K562 (cell line): Measurements from ENCODE around the gene SNUPN. TPM values are rescaled to one million over a fixed set of nuclear protein-coding genes. Genes with fewer than 3 reads are reported as not detected.

Experiments
- ARHGAP35 ChIP-seq: fragments of 450-650 bp; IDR thresholded peaks from 2 replicates; pipeline ENCODE4 v1.6.1; 2018; ENCODE audit not compliant: partially characterized antibody
- CBFA2T2 ChIP-seq: fragments of 450-650 bp; conservative IDR thresholded peaks from 2 replicates; pipeline ENCODE4 v1.6.1; 2017; ENCODE audit warnings: mild to moderate bottlenecking
- CBX3 ChIP-seq, 2 experiments: IDR thresholded peaks; 1 replicate in 1 of 2; 2 replicates in 1 of 2; pipeline ENCODE4 v1.6.1; 2012; ENCODE audit warnings: inconsistent platforms in 2 of 2, low read length in 2 of 2, borderline replicate concordance in 1 of 2, control low read depth in 1 of 2
- CCAR2 ChIP-seq: fragments of 200-400 bp; formaldehyde crosslinking; IDR thresholded peaks from 2 replicates; pipeline ENCODE4 v1.6.1; 2017; ENCODE audit warnings: mild to moderate bottlenecking, low read depth, low read length
- COPS2 ChIP-seq: fragments of 450-650 bp; conservative IDR thresholded peaks from 2 replicates; pipeline ENCODE4 v1.6.1; 2016; ENCODE audit warnings: mild to moderate bottlenecking, moderate library complexity
- ELF1 ChIP-seq: fragments of 200-800 bp; sonication (Bioruptor generic); IDR thresholded peaks from 2 replicates; pipeline ENCODE4 v1.6.1; 2016; ENCODE audit warnings: missing genetic modification characterization, missing compliant biosample characterization
- FOXK2 ChIP-seq, 2 experiments: fragments of 450-650 bp; IDR thresholded peaks in 1 of 2; conservative IDR thresholded peaks in 1 of 2; 2 replicates each; pipeline ENCODE4 v1.6.1; 2016; ENCODE audit warnings: low read depth in 2 of 2, mild to moderate bottlenecking in 1 of 2
- FOXP1 ChIP-seq: sonication (generic); formaldehyde crosslinking; IDR thresholded peaks from 2 replicates; pipeline ENCODE4 v1.8.0; 2022; ENCODE audit warnings: mild to moderate bottlenecking, missing genetic modification reagents
- KAT8 ChIP-seq: fragments of 450-650 bp; IDR thresholded peaks from 2 replicates; pipeline ENCODE4 v1.6.1; 2016; ENCODE audit warnings: low read depth, mild to moderate bottlenecking
- PCBP1 ChIP-seq: fragments of 200-400 bp; formaldehyde crosslinking; IDR thresholded peaks from 2 replicates; pipeline ENCODE4 v1.6.1; 2018; ENCODE audit warnings: mild to moderate bottlenecking, low read depth, low read length; ENCODE audit not compliant: poor library complexity, severe bottlenecking
- SMARCC2 ChIP-seq: fragments of 450-650 bp; IDR thresholded peaks from 2 replicates; pipeline ENCODE4 v1.6.1; 2017; ENCODE audit warnings: antibody characterized with exemption, moderate library complexity, mild to moderate bottlenecking, low read depth
- TEAD2 ChIP-seq: fragments of 450-650 bp; IDR thresholded peaks from 2 replicates; pipeline ENCODE4 v1.6.1; 2016; ENCODE audit warnings: missing genetic modification characterization, control low read depth, missing compliant biosample characterization
- ZKSCAN8 ChIP-seq: fragments of 200-800 bp; sonication (Bioruptor generic); IDR thresholded peaks from 2 replicates; pipeline ENCODE4 v1.6.1; 2016; ENCODE audit warnings: missing genetic modification characterization, missing compliant biosample characterization
- ZNF780A ChIP-seq: fragments of 250-450 bp; sonication (Bioruptor Pico); IDR thresholded peaks from 2 replicates; pipeline ENCODE4 v1.5.0; 2021; ENCODE audit warnings: mild to moderate bottlenecking
- polyA plus RNA-seq, 8 experiments: library from polyadenylated mRNA; depleted of rRNA in 4 of 8; stranded (reverse) in 5 of 8; unstranded in 3 of 8; fragments of >200 nt; fragmentation: Nextera tagmentation in 2 of 8; fragmentation: Illumina TruSeq in 1 of 8; extraction: Ambion mirVana in 2 of 8; extraction: Trizol in 1 of 8; gene quantifications; 2 replicates each; pipeline versions ENCODE4 v1.2.1 to v1.2.3, GENCODE V29; 2011 to 2014; ENCODE audit warnings: inconsistent platforms in 1 of 8, missing spikeins in 1 of 8
- total RNA-seq, 7 experiments: library from RNA; depleted of rRNA in 6 of 7; stranded (reverse); fragments of >200 nt in 6 of 7; fragmentation: Illumina TruSeq in 2 of 7; extraction: Trizol in 2 of 7; gene quantifications; 2 replicates each; pipeline versions ENCODE4 v1.2.1 to v1.2.3, GENCODE V29; 2011 to 2021; ENCODE audit warnings: low replicate concordance in 1 of 7
- TF ChIP-seq, protein P1 (sequence below): fragments of 450-650 bp; IDR thresholded peaks from 2 replicates; pipeline ENCODE4 v1.7.1; 2018; ENCODE audit warnings: mild to moderate bottlenecking, low read depth; ENCODE audit not compliant: partially characterized antibody
- TF ChIP-seq, protein P2 (sequence below): fragments of 250-450 bp; sonication (Bioruptor Pico); IDR thresholded peaks from 2 replicates; pipeline ENCODE4 v1.4.0; 2020; ENCODE audit warnings: mild to moderate bottlenecking, moderate library complexity
- TF ChIP-seq, protein P3 (sequence below): fragments of 450-650 bp; IDR thresholded peaks from 2 replicates; pipeline ENCODE4 v1.6.1; 2017; ENCODE audit warnings: antibody characterized with exemption
- TF ChIP-seq, protein P4 (sequence below): fragments of 450-650 bp; conservative IDR thresholded peaks from 2 replicates; pipeline ENCODE4 v1.6.1; 2016; ENCODE audit warnings: missing genetic modification characterization, low read depth, mild to moderate bottlenecking, missing compliant biosample characterization, moderate library complexity

The SNUPN gene
- total and polyA plus RNA-seq, 9 of the 15 experiments (the other 6 are each of a cell fraction or from before 2014, with no cell fraction given), result 32.2 to 78.3 (median 40.0) TPM

DNA sequence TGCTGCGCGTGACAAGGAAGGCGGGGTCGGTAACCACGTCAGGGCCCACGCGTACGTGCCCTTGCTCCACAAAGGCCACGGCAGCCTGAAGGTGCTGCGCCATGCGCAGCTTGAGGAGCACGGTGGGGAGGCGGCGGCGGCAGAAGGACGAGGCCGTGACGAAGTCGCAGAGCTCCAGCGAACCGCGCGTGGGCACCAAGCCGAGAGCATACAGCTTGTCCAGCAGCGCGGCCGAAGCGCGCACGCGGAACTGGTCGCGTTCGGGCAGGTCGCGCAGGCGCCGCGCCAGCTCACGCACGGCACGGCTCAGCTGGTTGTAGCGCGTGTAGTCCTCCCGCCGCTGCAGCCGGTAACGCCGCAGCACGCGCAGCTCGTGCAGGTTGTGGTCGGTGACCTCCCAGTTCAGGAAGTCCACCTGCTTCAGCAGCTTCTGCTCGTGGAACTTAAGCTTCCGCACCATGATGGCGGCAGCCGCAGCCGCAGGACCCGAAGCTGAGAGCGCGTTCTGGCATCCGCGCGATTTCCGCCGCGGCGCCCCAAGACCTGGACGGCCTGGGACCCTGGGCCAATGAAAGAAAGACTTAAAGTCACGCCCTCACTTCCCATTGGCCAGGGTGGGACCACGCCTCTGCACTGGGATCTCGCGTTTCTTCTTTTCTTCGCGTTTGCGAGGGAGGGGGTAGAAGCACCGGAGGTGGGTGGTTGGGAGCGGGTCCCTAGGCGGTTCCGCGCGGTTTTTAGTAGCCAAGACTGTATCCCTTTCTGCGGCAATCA, 14.4 kb upstream of the SNUPN start, which contains the start of gene IMP3 (continued):
- TF ChIP-seq, protein P1, sequence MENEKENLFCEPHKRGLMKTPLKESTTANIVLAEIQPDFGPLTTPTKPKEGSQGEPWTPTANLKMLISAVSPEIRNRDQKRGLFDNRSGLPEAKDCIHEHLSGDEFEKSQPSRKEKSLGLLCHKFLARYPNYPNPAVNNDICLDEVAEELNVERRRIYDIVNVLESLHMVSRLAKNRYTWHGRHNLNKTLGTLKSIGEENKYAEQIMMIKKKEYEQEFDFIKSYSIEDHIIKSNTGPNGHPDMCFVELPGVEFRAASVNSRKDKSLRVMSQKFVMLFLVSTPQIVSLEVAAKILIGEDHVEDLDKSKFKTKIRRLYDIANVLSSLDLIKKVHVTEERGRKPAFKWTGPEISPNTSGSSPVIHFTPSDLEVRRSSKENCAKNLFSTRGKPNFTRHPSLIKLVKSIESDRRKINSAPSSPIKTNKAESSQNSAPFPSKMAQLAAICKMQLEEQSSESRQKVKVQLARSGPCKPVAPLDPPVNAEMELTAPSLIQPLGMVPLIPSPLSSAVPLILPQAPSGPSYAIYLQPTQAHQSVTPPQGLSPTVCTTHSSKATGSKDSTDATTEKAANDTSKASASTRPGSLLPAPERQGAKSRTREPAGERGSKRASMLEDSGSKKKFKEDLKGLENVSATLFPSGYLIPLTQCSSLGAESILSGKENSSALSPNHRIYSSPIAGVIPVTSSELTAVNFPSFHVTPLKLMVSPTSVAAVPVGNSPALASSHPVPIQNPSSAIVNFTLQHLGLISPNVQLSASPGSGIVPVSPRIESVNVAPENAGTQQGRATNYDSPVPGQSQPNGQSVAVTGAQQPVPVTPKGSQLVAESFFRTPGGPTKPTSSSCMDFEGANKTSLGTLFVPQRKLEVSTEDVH, result no peak
- TF ChIP-seq, protein P2, sequence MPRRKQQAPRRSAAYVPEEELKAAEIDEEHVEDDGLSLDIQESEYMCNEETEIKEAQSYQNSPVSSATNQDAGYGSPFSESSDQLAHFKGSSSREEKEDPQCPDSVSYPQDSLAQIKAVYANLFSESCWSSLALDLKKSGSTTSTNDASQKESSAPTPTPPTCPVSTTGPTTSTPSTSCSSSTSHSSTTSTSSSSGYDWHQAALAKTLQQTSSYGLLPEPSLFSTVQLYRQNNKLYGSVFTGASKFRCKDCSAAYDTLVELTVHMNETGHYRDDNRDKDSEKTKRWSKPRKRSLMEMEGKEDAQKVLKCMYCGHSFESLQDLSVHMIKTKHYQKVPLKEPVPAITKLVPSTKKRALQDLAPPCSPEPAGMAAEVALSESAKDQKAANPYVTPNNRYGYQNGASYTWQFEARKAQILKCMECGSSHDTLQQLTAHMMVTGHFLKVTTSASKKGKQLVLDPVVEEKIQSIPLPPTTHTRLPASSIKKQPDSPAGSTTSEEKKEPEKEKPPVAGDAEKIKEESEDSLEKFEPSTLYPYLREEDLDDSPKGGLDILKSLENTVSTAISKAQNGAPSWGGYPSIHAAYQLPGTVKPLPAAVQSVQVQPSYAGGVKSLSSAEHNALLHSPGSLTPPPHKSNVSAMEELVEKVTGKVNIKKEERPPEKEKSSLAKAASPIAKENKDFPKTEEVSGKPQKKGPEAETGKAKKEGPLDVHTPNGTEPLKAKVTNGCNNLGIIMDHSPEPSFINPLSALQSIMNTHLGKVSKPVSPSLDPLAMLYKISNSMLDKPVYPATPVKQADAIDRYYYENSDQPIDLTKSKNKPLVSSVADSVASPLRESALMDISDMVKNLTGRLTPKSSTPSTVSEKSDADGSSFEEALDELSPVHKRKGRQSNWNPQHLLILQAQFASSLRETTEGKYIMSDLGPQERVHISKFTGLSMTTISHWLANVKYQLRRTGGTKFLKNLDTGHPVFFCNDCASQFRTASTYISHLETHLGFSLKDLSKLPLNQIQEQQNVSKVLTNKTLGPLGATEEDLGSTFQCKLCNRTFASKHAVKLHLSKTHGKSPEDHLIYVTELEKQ, result no peak
- TF ChIP-seq TEAD2 (tag) (no peak), PCBP1 (no peak), SMARCC2 (no peak), KAT8 (no peak), CBX3 (IDR thresholded peaks at IDR 0.05; ENCODE audit: borderline replicate concordance in 1 of 2, low read length in 2 of 2) (no peak; a peak in 2 of 3 replicates), CBFA2T2 (0 out of 2 replicates have a peak, but pooled peaks have one; percentile 10), ELF1 (peak; percentile 90), ZKSCAN8 (CRISPR knock-in tag) (no peak), COPS2 (no peak), FOXK2 (conservative IDR thresholded peaks at IDR 0.05 in 1 of 2, IDR thresholded peaks at IDR 0.05 in 1 of 2; ENCODE audit: low read depth in 2 of 2) (peak in 1 of 2 experiments; percentile 17; a peak in 1 of 4 replicates), CCAR2 (no peak), FOXP1 (CRISPR knock-in tag) (peak; percentile 78; the same call in 1 of the 2 replicates), ARHGAP35 (peak; percentile 79), ZNF780A (no peak)
- TF ChIP-seq, protein P3, sequence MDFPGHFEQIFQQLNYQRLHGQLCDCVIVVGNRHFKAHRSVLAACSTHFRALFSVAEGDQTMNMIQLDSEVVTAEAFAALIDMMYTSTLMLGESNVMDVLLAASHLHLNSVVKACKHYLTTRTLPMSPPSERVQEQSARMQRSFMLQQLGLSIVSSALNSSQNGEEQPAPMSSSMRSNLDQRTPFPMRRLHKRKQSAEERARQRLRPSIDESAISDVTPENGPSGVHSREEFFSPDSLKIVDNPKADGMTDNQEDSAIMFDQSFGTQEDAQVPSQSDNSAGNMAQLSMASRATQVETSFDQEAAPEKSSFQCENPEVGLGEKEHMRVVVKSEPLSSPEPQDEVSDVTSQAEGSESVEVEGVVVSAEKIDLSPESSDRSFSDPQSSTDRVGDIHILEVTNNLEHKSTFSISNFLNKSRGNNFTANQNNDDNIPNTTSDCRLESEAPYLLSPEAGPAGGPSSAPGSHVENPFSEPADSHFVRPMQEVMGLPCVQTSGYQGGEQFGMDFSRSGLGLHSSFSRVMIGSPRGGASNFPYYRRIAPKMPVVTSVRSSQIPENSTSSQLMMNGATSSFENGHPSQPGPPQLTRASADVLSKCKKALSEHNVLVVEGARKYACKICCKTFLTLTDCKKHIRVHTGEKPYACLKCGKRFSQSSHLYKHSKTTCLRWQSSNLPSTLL, result no peak
- TF ChIP-seq, protein P4, sequence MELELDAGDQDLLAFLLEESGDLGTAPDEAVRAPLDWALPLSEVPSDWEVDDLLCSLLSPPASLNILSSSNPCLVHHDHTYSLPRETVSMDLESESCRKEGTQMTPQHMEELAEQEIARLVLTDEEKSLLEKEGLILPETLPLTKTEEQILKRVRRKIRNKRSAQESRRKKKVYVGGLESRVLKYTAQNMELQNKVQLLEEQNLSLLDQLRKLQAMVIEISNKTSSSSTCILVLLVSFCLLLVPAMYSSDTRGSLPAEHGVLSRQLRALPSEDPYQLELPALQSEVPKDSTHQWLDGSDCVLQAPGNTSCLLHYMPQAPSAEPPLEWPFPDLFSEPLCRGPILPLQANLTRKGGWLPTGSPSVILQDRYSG (tag), result no peak
